NCI-H1436 (cell line): ENCODE results near the gene RELL1.

ENCODE experiments used
- DNase-seq: peaks from one replicate; lab custom pipeline; 2025; lab: John Stamatoyannopoulos, UW

Gene RELL1

GRCh38 chr4:37599092-37599790 is 86.9 kb downstream of the RELL1 start:
- DNase-seq: no peak

GRCh38 chr4:37597034-37597433 is 89.1 kb downstream of the RELL1 start:
- DNase-seq: no peak

GRCh38 chr4:37595875-37596680 is 90.1 kb downstream of the RELL1 start:
- no peak for DNase-seq

GRCh38 chr4:37594099-37594498 is 92.1 kb downstream of the RELL1 start:
- DNase-seq: no peak

- no peak for DNase-seq
Observed at GRCh38 chr4:37591349-37591748, 94.8 kb downstream of the RELL1 start.

GRCh38 chr4:37590016-37590415 is 96.2 kb downstream of the RELL1 start:
- no peak for DNase-seq

- DNase-seq: no peak
Observed at GRCh38 chr4:37588150-37588549, 98.0 kb downstream of the RELL1 start.

GRCh38 chr4:37586194-37586593 is 100.0 kb downstream of the RELL1 start:
- DNase-seq: no peak

- no peak for DNase-seq
Observed at GRCh38 chr4:37584493-37585060, 101.6 kb downstream of the RELL1 start.

- no peak for DNase-seq
Observed at GRCh38 chr4:37584071-37584470, 102.1 kb downstream of the RELL1 start.

GRCh38 chr4:37573566-37573965 is 112.6 kb downstream of the RELL1 start:
- DNase-seq: no peak

GRCh38 chr4:37568489-37568888 is 117.7 kb downstream of the RELL1 start:
- DNase-seq: no peak

GRCh38 chr4:37567836-37568235 is 118.3 kb downstream of the RELL1 start:
- no peak for DNase-seq

GRCh38 chr4:37562592-37562991 is 123.6 kb downstream of the RELL1 start:
- no peak for DNase-seq

GRCh38 chr4:37561803-37562207 is 124.4 kb downstream of the RELL1 start:
- no peak for DNase-seq

- DNase-seq: no peak
Observed at GRCh38 chr4:37561196-37561802, 124.9 kb downstream of the RELL1 start.
